Stimulated activated CD8-positive, alpha-beta memory T cell treated with anti-CD3 and anti-CD28 coated beads, Interleukin-4, amount 100 ng/mL, for 24 hours (primary cell): ENCODE measurements around the gene TBC1D23.

Experiments
- DNase-seq: peaks from one replicate; pipeline ENCODE4 v3.0.0-alpha.2; 2020; ENCODE audit warnings: low read depth

TBC1D23 gene

GRCh38 chr3:100352296-100353231 lies 91.8 kb downstream of the TBC1D23 start:
- DNase-seq, result no peak

GRCh38 chr3:100354850-100355249 lies 94.1 kb downstream of the TBC1D23 start:
- DNase-seq, result no peak

- DNase-seq, result no peak
These were observed 97.6 kb downstream of the TBC1D23 start for GRCh38 chr3:100358413-100358812.

GRCh38 chr3:100359035-100359434 lies 98.2 kb downstream of the TBC1D23 start:
- no peak for DNase-seq

GRCh38 chr3:100360757-100361496 lies 100.1 kb downstream of the TBC1D23 start:
- no peak for DNase-seq

GRCh38 chr3:100361897-100362296 lies 101.1 kb downstream of the TBC1D23 start:
- DNase-seq, result no peak

GRCh38 chr3:100364421-100364820 lies 103.6 kb downstream of the TBC1D23 start:
- DNase-seq, result no peak

- no peak for DNase-seq
These were observed 105.6 kb downstream of the TBC1D23 start for GRCh38 chr3:100366424-100366823.

- DNase-seq, result no peak
These were observed 107.6 kb downstream of the TBC1D23 start for GRCh38 chr3:100368441-100368840.

GRCh38 chr3:100370756-100371155 lies 110.0 kb downstream of the TBC1D23 start:
- DNase-seq, result no peak

GRCh38 chr3:100374521-100374920 lies 113.7 kb downstream of the TBC1D23 start:
- DNase-seq, result no peak
